Vagina (tissue), 2 donors: ENCODE data around the gene MSI2. TPM values are rescaled to one million over a fixed set of nuclear protein-coding genes. Genes with fewer than 3 reads are reported as not detected.

ENCODE experiments used
- DNase-seq, 2 donors: peaks; one replicate each; pipeline ENCODE4 v3.0.0-alpha.2; 2017; ENCODE audit errors: extremely low spot score in 2 of 2
- H3K27ac ChIP-seq: fragments of 200-600 bp; sonication (generic); one replicate; pipeline ENCODE4 v1.5.1; 2019
- H3K27me3 ChIP-seq: fragments of 200-600 bp; sonication (generic); one replicate; pipeline ENCODE4 v1.5.1; 2019
- H3K36me3 ChIP-seq, 2 donors: fragments of 200-600 bp; sonication (generic); one replicate each; pipeline ENCODE4 v1.5.1; 2017 to 2019
- H3K4me1 ChIP-seq: fragments of 200-600 bp; sonication (generic); one replicate; pipeline ENCODE4 v1.5.1; 2019
- H3K4me3 ChIP-seq, 2 donors: fragments of 200-600 bp; sonication (generic); 1 replicate in 1 of 2; 2 replicates in 1 of 2; pipeline ENCODE4 v1.5.1; 2016 to 2019
- H3K9me3 ChIP-seq: fragments of 200-600 bp; sonication (generic); one replicate; pipeline ENCODE4 v1.5.1; 2019
- POLR2A ChIP-seq, 2 donors: fragments of 450-650 bp; IDR thresholded peaks; one replicate each; pipeline ENCODE4 v1.6.1; 2017; ENCODE audit warnings: antibody characterized with exemption in 2 of 2, mild to moderate bottlenecking in 2 of 2, moderate library complexity in 2 of 2
- POLR2AphosphoS5 ChIP-seq, 2 donors: sonication (generic); formaldehyde crosslinking; IDR thresholded peaks; one replicate each; pipeline ENCODE4 v1.9.0; 2017; ENCODE audit warnings: antibody characterized with exemption in 2 of 2, mild to moderate bottlenecking in 2 of 2, low read depth in 1 of 2; ENCODE audit not compliant: insufficient read depth in 1 of 2
- intact Hi-C: fragments of 100-400 bp; cut with DNase I; formaldehyde crosslinking; loops from one replicate; pipeline ENCODE4 v1.15.1; 2023
- total RNA-seq: library from RNA; depleted of rRNA; stranded (reverse); fragments of >200 nt; gene quantifications from one replicate; pipeline ENCODE4 v1.2.3, GENCODE V29; 2016
- TF ChIP-seq, protein P1 (sequence below), 3 experiments: fragments of 450-650 bp in 2 of 3; fragments of 200-600 bp in 1 of 3; sonication (generic) in 1 of 3; IDR thresholded peaks; one replicate each; pipeline ENCODE4 v1.5.1; 2017 to 2019; ENCODE audit warnings: antibody characterized with exemption in 3 of 3, mild to moderate bottlenecking in 2 of 3, moderate library complexity in 2 of 3

MSI2 gene
- total RNA-seq, 1 donor from 2014 or later: 27.3 TPM

DNA sequence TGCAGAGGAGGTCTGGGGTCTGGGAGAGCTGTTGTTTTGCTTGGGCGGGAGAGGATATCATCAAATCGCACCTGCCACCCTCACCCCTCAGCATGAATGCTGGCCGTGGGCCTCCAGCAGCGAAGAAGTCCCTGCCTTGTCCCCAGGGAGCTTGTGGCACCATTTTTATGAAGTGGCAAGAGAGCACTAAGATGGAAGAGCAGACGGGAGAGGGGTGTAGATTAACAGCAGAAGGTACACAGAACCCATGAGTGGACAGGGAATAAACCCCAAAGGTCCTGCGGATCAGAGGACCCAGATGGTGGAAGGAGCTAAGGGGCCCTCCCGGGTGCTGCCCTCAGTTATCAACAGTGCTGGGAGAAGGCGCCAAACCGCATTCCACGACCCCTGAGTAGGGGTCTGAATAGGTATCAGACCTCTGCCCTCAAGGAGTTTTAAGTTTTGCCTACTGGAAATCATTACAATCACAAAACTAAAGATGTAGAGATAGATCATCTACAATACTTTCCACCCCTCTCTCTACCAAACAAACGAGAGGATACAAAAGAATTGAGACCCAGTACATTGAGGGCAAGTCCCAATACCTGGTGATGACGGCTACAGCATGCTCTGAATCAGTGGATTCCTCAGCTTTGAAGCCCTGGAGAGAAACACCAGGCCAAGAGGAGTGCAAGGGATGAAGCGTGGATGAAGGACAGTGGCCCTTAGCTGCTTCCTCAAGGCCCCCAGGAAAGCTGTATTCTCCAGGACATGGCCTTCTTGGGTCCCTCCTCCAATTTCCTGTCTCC is 428.6 kb downstream of the MSI2 start:
- TF ChIP-seq, protein P1, sequence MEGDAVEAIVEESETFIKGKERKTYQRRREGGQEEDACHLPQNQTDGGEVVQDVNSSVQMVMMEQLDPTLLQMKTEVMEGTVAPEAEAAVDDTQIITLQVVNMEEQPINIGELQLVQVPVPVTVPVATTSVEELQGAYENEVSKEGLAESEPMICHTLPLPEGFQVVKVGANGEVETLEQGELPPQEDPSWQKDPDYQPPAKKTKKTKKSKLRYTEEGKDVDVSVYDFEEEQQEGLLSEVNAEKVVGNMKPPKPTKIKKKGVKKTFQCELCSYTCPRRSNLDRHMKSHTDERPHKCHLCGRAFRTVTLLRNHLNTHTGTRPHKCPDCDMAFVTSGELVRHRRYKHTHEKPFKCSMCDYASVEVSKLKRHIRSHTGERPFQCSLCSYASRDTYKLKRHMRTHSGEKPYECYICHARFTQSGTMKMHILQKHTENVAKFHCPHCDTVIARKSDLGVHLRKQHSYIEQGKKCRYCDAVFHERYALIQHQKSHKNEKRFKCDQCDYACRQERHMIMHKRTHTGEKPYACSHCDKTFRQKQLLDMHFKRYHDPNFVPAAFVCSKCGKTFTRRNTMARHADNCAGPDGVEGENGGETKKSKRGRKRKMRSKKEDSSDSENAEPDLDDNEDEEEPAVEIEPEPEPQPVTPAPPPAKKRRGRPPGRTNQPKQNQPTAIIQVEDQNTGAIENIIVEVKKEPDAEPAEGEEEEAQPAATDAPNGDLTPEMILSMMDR (IDR thresholded peaks at IDR 0.05): no peak
- TF ChIP-seq POLR2A (IDR thresholded peaks at IDR 0.05): no peak
- no peaks in the 10 kb centered on the region for H3K9me3 ChIP-seq
- no peak overlapping the region for H3K4me3 ChIP-seq
- DNase-seq: peak in 1 of 2 donors; percentile 88
- no peaks in the 10 kb centered on the region for H3K36me3 ChIP-seq
- intact Hi-C loops: no loop called here
- H3K27ac ChIP-seq: no peak overlapping the region
- H3K4me1 ChIP-seq: no peaks in the 10 kb centered on the region
- no peaks in the 10 kb centered on the region for H3K27me3 ChIP-seq

DNA sequence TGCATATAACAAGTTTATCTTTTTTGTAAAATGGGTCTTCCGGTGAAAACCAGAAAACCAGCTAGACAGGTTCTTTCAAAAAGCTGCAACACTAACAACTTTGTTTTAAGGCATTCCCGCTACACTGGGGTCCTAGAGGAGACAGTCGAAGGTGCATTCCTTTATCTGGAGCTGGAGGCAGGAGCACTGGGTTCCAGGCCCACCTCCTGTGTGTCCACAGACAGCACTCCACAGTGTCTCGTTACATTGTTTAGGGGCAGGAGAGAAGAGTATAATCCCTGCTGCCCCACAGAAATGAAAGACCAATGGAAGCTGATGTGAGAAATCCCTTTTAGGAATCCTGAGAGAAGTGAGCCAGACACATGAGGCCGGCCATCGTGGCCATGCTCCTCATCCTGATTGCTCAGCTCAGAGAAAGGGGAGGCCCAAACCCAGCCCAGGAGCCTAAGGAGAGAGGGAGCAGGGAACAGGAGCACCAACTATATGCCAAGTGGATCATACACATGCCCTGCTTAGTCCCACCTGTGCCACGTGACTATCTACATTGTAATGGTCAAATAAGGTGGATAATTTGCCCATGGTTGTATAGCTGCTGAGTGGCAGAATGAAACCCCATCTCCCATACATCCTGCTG is 429.3 kb downstream of the MSI2 start:
- peak in 1 of 2 donors; percentile 49 for DNase-seq
- Histone ChIP-seq H3K4me3 (no peak overlapping the region), H3K27me3 (no peaks in the 10 kb centered on the region), H3K4me1 (no peaks in the 10 kb centered on the region), H3K9me3 (no peaks in the 10 kb centered on the region), H3K36me3 (no peaks in the 10 kb centered on the region), H3K27ac (no peak overlapping the region)
- TF ChIP-seq POLR2AphosphoS5 (IDR thresholded peaks at IDR 0.05; ENCODE audit: insufficient read depth in 1 of 2, low read depth in 1 of 2): no peak
- TF ChIP-seq, protein P1 (IDR thresholded peaks at IDR 0.05): no peak
- no peak for TF ChIP-seq POLR2A (IDR thresholded peaks at IDR 0.05)
- intact Hi-C loops: no loop called here

DNA sequence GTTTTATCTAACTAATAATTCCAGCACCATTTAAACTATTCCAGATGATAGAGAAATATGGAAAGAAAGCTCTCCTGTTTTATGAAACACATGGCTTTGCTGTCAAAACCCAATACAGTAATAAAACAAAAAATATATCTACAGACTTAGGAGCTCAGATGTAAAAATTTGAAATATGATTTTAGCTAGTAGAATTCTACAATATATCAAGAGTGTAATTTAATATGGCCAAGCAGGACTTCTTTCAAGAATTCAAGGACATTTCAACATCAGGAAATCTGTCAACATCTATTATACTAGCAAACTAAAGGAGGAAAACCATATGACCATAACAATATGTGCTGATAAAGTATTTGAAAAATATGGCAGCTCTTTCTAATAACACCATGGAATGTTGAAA is 431.3 kb downstream of the MSI2 start:
- H3K27me3 ChIP-seq: no peaks in the 10 kb centered on the region
- no peak for DNase-seq
- TF ChIP-seq, protein P1 (IDR thresholded peaks at IDR 0.05): no peak
- TF ChIP-seq POLR2A (IDR thresholded peaks at IDR 0.05): no peak
- TF ChIP-seq POLR2AphosphoS5 (IDR thresholded peaks at IDR 0.05; ENCODE audit: insufficient read depth in 1 of 2, low read depth in 1 of 2): no peak
- no peak overlapping the region for H3K27ac ChIP-seq
- intact Hi-C loops: no loop called here
- H3K4me3 ChIP-seq: no peak overlapping the region
- H3K4me1 ChIP-seq: no peaks in the 10 kb centered on the region
- no peaks in the 10 kb centered on the region for H3K36me3 ChIP-seq
- H3K9me3 ChIP-seq: no peaks in the 10 kb centered on the region

DNA sequence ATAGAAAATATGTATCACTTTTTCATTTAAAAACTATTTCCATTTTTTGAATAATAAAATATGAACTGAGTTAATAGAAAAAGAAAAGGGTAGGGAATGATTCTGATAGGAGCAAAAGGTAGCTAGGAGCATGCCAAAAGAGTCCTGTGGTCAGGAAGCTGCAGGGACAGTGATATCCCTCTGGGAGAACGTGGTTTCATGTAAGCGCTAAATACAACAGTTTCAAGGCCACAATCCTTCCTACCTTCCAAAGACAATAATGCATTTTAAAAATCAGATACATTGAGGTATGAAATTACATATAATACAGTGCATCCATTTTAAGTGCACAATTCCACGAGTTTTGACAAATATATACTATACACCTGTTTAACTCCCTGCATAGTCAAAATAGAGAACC is 432.9 kb downstream of the MSI2 start:
- intact Hi-C loops: no loop called here

More for the DNA sequence above, 432.9 kb downstream of the MSI2 start:
- no peaks in the 10 kb centered on the region for H3K27me3 ChIP-seq
- TF ChIP-seq POLR2A (IDR thresholded peaks at IDR 0.05) (no peak), POLR2AphosphoS5 (IDR thresholded peaks at IDR 0.05; ENCODE audit: insufficient read depth in 1 of 2, low read depth in 1 of 2) (no peak)
- TF ChIP-seq, protein P1 (IDR thresholded peaks at IDR 0.05): no peak
- no peaks in the 10 kb centered on the region for H3K9me3 ChIP-seq
- no peak overlapping the region for H3K27ac ChIP-seq
- no peak for DNase-seq
- H3K4me3 ChIP-seq: no peak overlapping the region
- no peaks in the 10 kb centered on the region for H3K4me1 ChIP-seq
- no peaks in the 10 kb centered on the region for H3K36me3 ChIP-seq
